Endothelial cell of umbilical vein (primary cell): ENCODE data around the gene ATP6V0C. TPM values are rescaled to one million over a fixed set of nuclear protein-coding genes. Genes with fewer than 3 reads are reported as not detected.

Experiments
- BruUV-seq: library from RNA; stranded (reverse); fragments of 400-500 nt; replicated peaks from 2 replicates; lab custom pipeline; 2021; lab: Mats Ljungman, UMichigan
- CTCF ChIA-PET: fragments of 300-600, 350-600 bp; sonication (Branson Sonifier 250); formaldehyde crosslinking; loops from one replicate; lab custom pipeline; 2021; ENCODE audit warnings: antibody characterized with exemption, inconsistent platforms; lab: Charles Lee
- POLR2A ChIA-PET: fragments of 300-600, 350-600 bp; sonication (Branson Sonifier 250); formaldehyde crosslinking; loops from one replicate; lab custom pipeline; 2021; ENCODE audit warnings: antibody characterized with exemption, inconsistent platforms; lab: Charles Lee
- DNase-seq: peaks from one replicate; pipeline ENCODE4 v3.0.0-alpha.2; 2011; ENCODE audit warnings: low read depth, low spot score
- FAIRE-seq: peaks from 2 replicates; lab custom pipeline; 2011; peaks lifted over from hg19 to GRCh38; lab: Jason Lieb, UNC
- H2AFZ ChIP-seq: 2 replicates; pipeline ENCODE4 v1.6.0; 2012; ENCODE audit warnings: low read depth, low read length, control low read depth, inconsistent platforms
- H3K27ac ChIP-seq: 2 replicates; pipeline ENCODE4 v1.5.1; 2011; ENCODE audit warnings: low read depth, mild to moderate bottlenecking, control low read depth, low read length, moderate library complexity; ENCODE audit not compliant: insufficient read depth
- H3K27me3 ChIP-seq, 2 experiments: 2 replicates each; pipeline versions ENCODE4 v1.6.0 to v1.6.1; 2011; ENCODE audit warnings: low read length in 2 of 2, mixed read lengths in 1 of 2; ENCODE audit not compliant: control insufficient read depth in 2 of 2, insufficient read depth in 2 of 2
- H3K36me3 ChIP-seq, 2 experiments: 2 replicates in 1 of 2; 3 replicates in 1 of 2; pipeline ENCODE4 v1.5.1; 2011; ENCODE audit warnings: low read length in 2 of 2, mild to moderate bottlenecking in 1 of 2, moderate library complexity in 1 of 2; ENCODE audit not compliant: control insufficient read depth in 2 of 2, insufficient read depth in 2 of 2; ENCODE audit errors: extremely low read depth in 1 of 2
- H3K4me1 ChIP-seq: 3 replicates; pipeline ENCODE4 v1.5.1; 2011; ENCODE audit warnings: mild to moderate bottlenecking, low read length; ENCODE audit not compliant: control insufficient read depth, insufficient read depth; ENCODE audit errors: extremely low read depth
- H3K4me2 ChIP-seq: 2 replicates; pipeline ENCODE4 v1.6.1; 2011; ENCODE audit warnings: low read length, control low read depth, mixed read lengths; ENCODE audit not compliant: insufficient read depth
- H3K4me3 ChIP-seq, 3 experiments: fragments of 200-600 bp in 1 of 3; sonication (generic), shearing (Covaris generic) in 1 of 3; replicated peaks in 1 of 3; 2 replicates each; pipeline ENCODE4 v1.5.1; 2011 to 2016; ENCODE audit warnings: control low read depth in 3 of 3, low read length in 3 of 3, mild to moderate bottlenecking in 2 of 3, inconsistent platforms in 1 of 3, low read depth in 1 of 3, moderate library complexity in 1 of 3; ENCODE audit not compliant: insufficient read depth in 1 of 3
- H3K79me2 ChIP-seq: 2 replicates; pipeline ENCODE4 v1.6.0; 2012; ENCODE audit warnings: low read length, inconsistent platforms; ENCODE audit not compliant: control insufficient read depth, insufficient read depth
- H3K9ac ChIP-seq: replicated peaks from 2 replicates; pipeline ENCODE3; 2011; ENCODE audit warnings: low read length, control low read depth; ENCODE audit not compliant: insufficient read depth; ENCODE audit errors: extremely low read depth
- H3K9me1 ChIP-seq: replicated peaks from 3 replicates; pipeline ENCODE4 v1.6.0; 2011; ENCODE audit warnings: mild to moderate bottlenecking, low read length; ENCODE audit not compliant: control insufficient read depth, insufficient read depth; ENCODE audit errors: extremely low read depth
- H3K9me3 ChIP-seq: replicated peaks from 2 replicates; pipeline ENCODE4 v1.5.1; 2012; ENCODE audit warnings: low read length, inconsistent platforms; ENCODE audit not compliant: control insufficient read depth, insufficient read depth
- H4K20me1 ChIP-seq: replicated peaks from 2 replicates; pipeline ENCODE3; 2011; ENCODE audit warnings: mild to moderate bottlenecking, low read length; ENCODE audit not compliant: control insufficient read depth, insufficient read depth; ENCODE audit errors: extremely low read depth
- EZH2 ChIP-seq: IDR thresholded peaks from 2 replicates; pipeline ENCODE4 v1.6.1; 2012; ENCODE audit warnings: borderline replicate concordance, low read depth, mild to moderate bottlenecking, moderate library complexity, low read length, inconsistent platforms; ENCODE audit not compliant: severe bottlenecking
- FOS ChIP-seq: IDR thresholded peaks from 2 replicates; pipeline ENCODE4 v1.6.1; 2011; ENCODE audit warnings: mild to moderate bottlenecking, low read length, moderate library complexity, borderline replicate concordance; ENCODE audit not compliant: insufficient read depth
- GATA2 ChIP-seq: IDR thresholded peaks from 2 replicates; pipeline ENCODE4 v1.7.0; 2011; ENCODE audit warnings: low read depth, mild to moderate bottlenecking, moderate library complexity, mixed read lengths, low read length; ENCODE audit not compliant: insufficient read length, insufficient read depth
- JUN ChIP-seq: IDR thresholded peaks from 2 replicates; pipeline ENCODE4 v1.6.1; 2011; ENCODE audit warnings: borderline replicate concordance, low read depth; ENCODE audit not compliant: insufficient read length, insufficient read depth
- MYC ChIP-seq: IDR thresholded peaks from one replicate; pipeline ENCODE4 v1.6.1; 2011; ENCODE audit warnings: mild to moderate bottlenecking, low read depth, low read length
- POLR2A ChIP-seq: IDR thresholded peaks from 2 replicates; pipeline ENCODE4 v1.6.1; 2012; ENCODE audit warnings: low read depth, mild to moderate bottlenecking, control low read depth, low read length
- dilution Hi-C: fragments of 300-500 bp; cut with MboI; formaldehyde crosslinking; loops from one replicate; pipeline ENCODE4 v1.15.0; 2019; ENCODE audit warnings: low sequenced_read_pairs; ENCODE audit not compliant: extremely low pct_ligation_motif_present
- intact Hi-C: fragments of 100-400 bp; cut with micrococcal nuclease; formaldehyde crosslinking; loops from one replicate; pipeline ENCODE4 v1.10.0; 2022
- polyA plus RNA-seq, 4 experiments: library from polyadenylated mRNA; depleted of rRNA in 3 of 4; stranded (reverse) in 3 of 4; unstranded in 1 of 4; fragments of >200 nt; gene quantifications; 2 replicates each; pipeline versions ENCODE4 v1.2.1 to v1.2.3, GENCODE V29; 2011 to 2012; ENCODE audit warnings: missing spikeins in 1 of 4
- total RNA-seq: library from RNA; stranded (reverse); gene quantifications from 2 replicates; pipeline ENCODE4 v1.2.3, GENCODE V29; 2021
- TF ChIP-seq, protein P1 (sequence below): IDR thresholded peaks from 2 replicates; pipeline ENCODE4 v1.6.1; 2011; ENCODE audit not compliant: insufficient read depth, insufficient read length
- TF ChIP-seq, protein P2 (sequence below), 2 donors: IDR thresholded peaks; 1 replicate in 1 of 2; 2 replicates in 1 of 2; pipeline ENCODE4 v1.5.1; 2011; ENCODE audit warnings: low read length in 2 of 2, mild to moderate bottlenecking in 2 of 2, moderate library complexity in 2 of 2, control low read depth in 1 of 2, inconsistent platforms in 1 of 2, low read depth in 1 of 2; ENCODE audit not compliant: insufficient read depth in 1 of 2; ENCODE audit errors: extremely low read depth in 1 of 2

The ATP6V0C gene
- total and polyA plus RNA-seq, 2 donors (not counting 3 experiments of a cell fraction or from before 2014, with no cell fraction given), result 146 to 194 TPM

DNA sequence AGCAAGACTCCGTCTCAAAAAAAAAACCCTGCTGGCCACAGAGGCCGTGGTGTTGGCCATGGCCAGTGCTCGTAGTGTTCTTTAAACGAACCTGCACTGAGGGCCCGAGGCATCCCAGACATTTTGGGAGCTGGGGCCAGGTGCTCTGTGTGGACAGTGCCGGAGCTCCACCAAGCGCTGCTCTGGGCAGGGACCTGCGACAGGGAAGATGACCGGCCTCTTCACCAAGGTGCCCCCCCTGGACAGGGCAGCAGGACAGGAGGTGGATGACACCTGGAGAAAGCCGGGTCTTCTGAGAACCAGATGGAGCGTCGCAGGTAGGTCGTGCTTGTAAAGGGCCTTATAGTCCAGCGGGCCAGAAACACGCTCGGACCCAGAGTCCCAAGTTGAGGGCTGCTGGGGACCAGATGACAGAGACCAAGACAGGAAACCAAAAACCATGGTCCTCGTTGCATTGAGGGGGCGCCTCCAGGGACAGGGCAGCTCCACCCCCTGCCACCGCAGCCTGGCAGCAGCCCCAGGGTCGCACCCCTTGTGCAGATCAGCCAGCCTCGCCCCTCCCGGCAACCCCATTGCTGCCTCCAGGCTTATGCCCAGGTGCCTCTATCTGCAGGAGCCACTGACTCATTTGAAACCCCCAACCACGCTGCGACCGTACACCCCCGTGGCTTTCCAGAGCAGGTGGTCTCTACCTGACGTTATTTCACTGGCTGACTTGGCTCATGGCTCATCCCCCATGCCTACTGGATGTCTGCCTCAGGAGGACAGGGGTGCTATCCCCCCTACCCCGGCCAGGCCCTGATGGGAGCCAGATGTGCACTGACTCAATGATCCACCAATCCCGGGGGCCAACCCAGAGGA, 46.9 kb upstream of the ATP6V0C start:
- H2AFZ ChIP-seq, result peak overlapping the region; percentile 48
- H3K4me1 ChIP-seq, result peaks cover 5% of the 10 kb centered on the region
- H3K79me2 ChIP-seq, result no peaks in the 10 kb centered on the region
- dilution Hi-C loops, result no loop called here
- no peaks in the 10 kb centered on the region for H3K9me3 ChIP-seq
- peaks cover 15 to 20% of the 10 kb centered on the region in 2 experiments for H3K27me3 ChIP-seq
- H3K9ac ChIP-seq, result peak overlapping the region; percentile 34
- ChIA-PET CTCF (interaction anchor here (1.0 to 1.4 kb wide), 2 partner anchors 36 to 443 kb away, joined by 3 to 4 read pairs; no protein-coding TSS in a partner anchor), POLR2A (no interaction called here)
- no TSS peak for BruUV-seq
- TF ChIP-seq POLR2A (no peak), JUN (no peak), GATA2 (no peak), EZH2 (no peak), FOS (no peak), MYC (no peak)
- TF ChIP-seq, protein P1, sequence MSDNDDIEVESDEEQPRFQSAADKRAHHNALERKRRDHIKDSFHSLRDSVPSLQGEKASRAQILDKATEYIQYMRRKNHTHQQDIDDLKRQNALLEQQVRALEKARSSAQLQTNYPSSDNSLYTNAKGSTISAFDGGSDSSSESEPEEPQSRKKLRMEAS, result no peak
- TF ChIP-seq, protein P2, sequence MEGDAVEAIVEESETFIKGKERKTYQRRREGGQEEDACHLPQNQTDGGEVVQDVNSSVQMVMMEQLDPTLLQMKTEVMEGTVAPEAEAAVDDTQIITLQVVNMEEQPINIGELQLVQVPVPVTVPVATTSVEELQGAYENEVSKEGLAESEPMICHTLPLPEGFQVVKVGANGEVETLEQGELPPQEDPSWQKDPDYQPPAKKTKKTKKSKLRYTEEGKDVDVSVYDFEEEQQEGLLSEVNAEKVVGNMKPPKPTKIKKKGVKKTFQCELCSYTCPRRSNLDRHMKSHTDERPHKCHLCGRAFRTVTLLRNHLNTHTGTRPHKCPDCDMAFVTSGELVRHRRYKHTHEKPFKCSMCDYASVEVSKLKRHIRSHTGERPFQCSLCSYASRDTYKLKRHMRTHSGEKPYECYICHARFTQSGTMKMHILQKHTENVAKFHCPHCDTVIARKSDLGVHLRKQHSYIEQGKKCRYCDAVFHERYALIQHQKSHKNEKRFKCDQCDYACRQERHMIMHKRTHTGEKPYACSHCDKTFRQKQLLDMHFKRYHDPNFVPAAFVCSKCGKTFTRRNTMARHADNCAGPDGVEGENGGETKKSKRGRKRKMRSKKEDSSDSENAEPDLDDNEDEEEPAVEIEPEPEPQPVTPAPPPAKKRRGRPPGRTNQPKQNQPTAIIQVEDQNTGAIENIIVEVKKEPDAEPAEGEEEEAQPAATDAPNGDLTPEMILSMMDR (IDR thresholded peaks at IDR 0.05; ENCODE audit: extremely low read depth in 1 of 2, insufficient read depth in 1 of 2, low read depth in 1 of 2, low read length in 2 of 2), result no peak
- FAIRE-seq (no peak), DNase-seq (no peak)
- intact Hi-C loops, result no loop called here
- H3K27ac ChIP-seq, result no peak overlapping the region
- no peak overlapping the region for H3K4me2 ChIP-seq
- H4K20me1 ChIP-seq, result no peaks in the 10 kb centered on the region
- H3K36me3 ChIP-seq, result no peaks in the 10 kb centered on the region
- H3K4me3 ChIP-seq, result no peak overlapping the region
- no peaks in the 10 kb centered on the region for H3K9me1 ChIP-seq
